Neural cell (in vitro differentiated cells): ENCODE data around the gene INSIG2. TPM values are rescaled to one million over a fixed set of nuclear protein-coding genes. Genes with fewer than 3 reads are reported as not detected.

Experiments used
- H2AFZ ChIP-seq: fragments of 200-600, 300-800 bp; sonication (generic), shearing (Covaris generic); 2 replicates; pipeline ENCODE4 v1.6.0; 2014; ENCODE audit warnings: low read depth, mild to moderate bottlenecking, antibody characterized with exemption, low read length, moderate library complexity
- H3F3A ChIP-seq: fragments of 200-600 bp; shearing (Covaris generic); 2 replicates; pipeline ENCODE4 v1.6.1; 2016; ENCODE audit warnings: mild to moderate bottlenecking, moderate library complexity, mixed read lengths, antibody characterized with exemption, low read length; ENCODE audit not compliant: insufficient read depth, poor library complexity, severe bottlenecking
- H3K27ac ChIP-seq: fragments of 200-600, 300-800 bp; sonication (generic), shearing (Covaris generic); 2 replicates; pipeline ENCODE4 v1.5.1; 2014; ENCODE audit warnings: mild to moderate bottlenecking, low read length, moderate library complexity
- H3K27me3 ChIP-seq: fragments of 300-800, 200-600 bp; sonication (generic), shearing (Covaris generic); 2 replicates; pipeline ENCODE4 v1.6.0; 2014; ENCODE audit warnings: mild to moderate bottlenecking, low read depth, low read length, moderate library complexity; ENCODE audit not compliant: insufficient read depth
- H3K36me3 ChIP-seq: fragments of 300-800, 200-600 bp; sonication (generic), shearing (Covaris generic); 2 replicates; pipeline ENCODE4 v1.5.1; 2014; ENCODE audit warnings: mild to moderate bottlenecking, antibody characterized with exemption, low read length, moderate library complexity; ENCODE audit not compliant: insufficient read depth
- H3K4me2 ChIP-seq: fragments of 300-800, 200-600 bp; sonication (generic), shearing (Covaris generic); 2 replicates; pipeline ENCODE4 v1.6.0; 2014; ENCODE audit warnings: mild to moderate bottlenecking, low read length
- H3K4me3 ChIP-seq: fragments of 300-800, 200-600 bp; sonication (generic), shearing (Covaris generic); 2 replicates; pipeline ENCODE4 v1.5.1; 2014; ENCODE audit warnings: mild to moderate bottlenecking, low read length, moderate library complexity
- H3K79me2 ChIP-seq: fragments of 200-600 bp; shearing (Covaris generic); replicated peaks from 2 replicates; pipeline ENCODE4 v1.6.0; 2014; ENCODE audit warnings: mild to moderate bottlenecking, low read length, moderate library complexity; ENCODE audit not compliant: insufficient read depth
- H3K9ac ChIP-seq: fragments of 300-800, 200-600 bp; sonication (generic), shearing (Covaris generic); 2 replicates; pipeline ENCODE4 v1.6.1; 2016; ENCODE audit warnings: mild to moderate bottlenecking, low read length, mixed read lengths
- H3K9me2 ChIP-seq: fragments of 200-600 bp; shearing (Covaris generic); 2 replicates; pipeline ENCODE4 v1.6.1; 2016; ENCODE audit warnings: mild to moderate bottlenecking, low read length, mixed read lengths; ENCODE audit not compliant: insufficient read depth
- H3K9me3 ChIP-seq: fragments of 200-600, 300-800 bp; sonication (generic), shearing (Covaris generic); 2 replicates; pipeline ENCODE4 v1.6.1; 2016; ENCODE audit warnings: mild to moderate bottlenecking, mixed run types, low read length, moderate library complexity, mixed read lengths
- H4K20me1 ChIP-seq: fragments of 200-600 bp; shearing (Covaris generic); 2 replicates; pipeline ENCODE4 v1.6.1; 2016; ENCODE audit warnings: mild to moderate bottlenecking, mixed run types; ENCODE audit not compliant: insufficient read depth
- EP300 ChIP-seq: fragments of 450-650 bp; conservative IDR thresholded peaks from 2 replicates; pipeline ENCODE4 v1.6.1; 2014; ENCODE audit warnings: antibody characterized with exemption, mild to moderate bottlenecking, moderate library complexity; ENCODE audit not compliant: poor library complexity, severe bottlenecking
- EZH2 ChIP-seq: fragments of 200-600, 300-800 bp; shearing (Covaris generic), sonication (generic); IDR thresholded peaks from 2 replicates; pipeline ENCODE4 v1.6.1; 2014; ENCODE audit warnings: antibody characterized with exemption, low read length, borderline replicate concordance, mild to moderate bottlenecking; ENCODE audit not compliant: insufficient read depth, poor library complexity, severe bottlenecking
- MXI1 ChIP-seq: fragments of 450-650 bp; conservative IDR thresholded peaks from 2 replicates; pipeline ENCODE4 v1.6.1; 2014; ENCODE audit warnings: antibody characterized with exemption, mild to moderate bottlenecking; ENCODE audit not compliant: poor library complexity, severe bottlenecking
- POLR2AphosphoS5 ChIP-seq: IDR thresholded peaks from 2 replicates; pipeline ENCODE4 v1.6.1; 2012
- RAD21 ChIP-seq: fragments of 450-650 bp; conservative IDR thresholded peaks from 2 replicates; pipeline ENCODE4 v1.6.1; 2014; ENCODE audit warnings: antibody characterized with exemption, mild to moderate bottlenecking, moderate library complexity
- SMC3 ChIP-seq: fragments of 450-650 bp; conservative IDR thresholded peaks from 2 replicates; pipeline ENCODE4 v1.6.1; 2014; ENCODE audit warnings: antibody characterized with exemption, mild to moderate bottlenecking, moderate library complexity; ENCODE audit not compliant: poor library complexity
- TAF1 ChIP-seq: IDR thresholded peaks from 2 replicates; pipeline ENCODE4 v1.6.1; 2012; ENCODE audit warnings: low read depth
- polyA plus RNA-seq: library from polyadenylated mRNA; depleted of rRNA; stranded (reverse); fragments of >200 nt; gene quantifications from 2 replicates; pipeline ENCODE4 v1.2.3, GENCODE V29; 2014
- TF ChIP-seq, protein P1 (sequence below): fragments of 450-650 bp; IDR thresholded peaks from 2 replicates; pipeline ENCODE4 v1.5.1; 2014; ENCODE audit warnings: antibody characterized with exemption, mild to moderate bottlenecking, moderate library complexity; ENCODE audit not compliant: poor library complexity, severe bottlenecking
- TF ChIP-seq, protein P2 (sequence below): IDR thresholded peaks from 2 replicates; pipeline ENCODE4 v1.6.1; 2012; ENCODE audit warnings: borderline replicate concordance

Gene INSIG2
- polyA plus RNA-seq, 1 donor from 2014 or later = 30.3 TPM

DNA sequence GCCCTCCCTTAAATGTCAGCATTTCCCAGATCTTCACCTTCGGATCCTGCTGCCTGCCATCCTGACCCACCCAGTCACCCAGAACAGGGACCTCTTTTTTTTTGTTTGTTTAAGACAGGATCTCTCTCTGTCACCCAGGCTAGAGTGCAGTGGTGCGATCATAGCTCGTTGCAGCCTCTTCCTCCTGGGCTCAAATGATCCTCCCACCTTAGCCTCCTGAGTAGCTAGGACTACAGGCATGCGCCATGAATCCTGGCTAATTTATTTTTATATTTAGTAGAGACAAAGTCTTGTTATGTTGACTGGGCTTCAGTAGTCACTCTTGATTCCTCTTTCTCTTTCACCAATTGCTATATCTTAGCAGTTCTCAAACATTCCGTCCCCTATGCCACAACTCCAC, 39.0 kb downstream of the INSIG2 start:
- no peaks in the 10 kb centered on the region for H4K20me1 ChIP-seq
- H3K4me2 ChIP-seq = no peak overlapping the region
- no peaks in the 10 kb centered on the region for H3K9me2 ChIP-seq
- TF ChIP-seq TAF1 = no peak
- no peak for TF ChIP-seq EP300
- TF ChIP-seq MXI1 = no peak
- no peak for TF ChIP-seq POLR2AphosphoS5
- TF ChIP-seq, protein P1, sequence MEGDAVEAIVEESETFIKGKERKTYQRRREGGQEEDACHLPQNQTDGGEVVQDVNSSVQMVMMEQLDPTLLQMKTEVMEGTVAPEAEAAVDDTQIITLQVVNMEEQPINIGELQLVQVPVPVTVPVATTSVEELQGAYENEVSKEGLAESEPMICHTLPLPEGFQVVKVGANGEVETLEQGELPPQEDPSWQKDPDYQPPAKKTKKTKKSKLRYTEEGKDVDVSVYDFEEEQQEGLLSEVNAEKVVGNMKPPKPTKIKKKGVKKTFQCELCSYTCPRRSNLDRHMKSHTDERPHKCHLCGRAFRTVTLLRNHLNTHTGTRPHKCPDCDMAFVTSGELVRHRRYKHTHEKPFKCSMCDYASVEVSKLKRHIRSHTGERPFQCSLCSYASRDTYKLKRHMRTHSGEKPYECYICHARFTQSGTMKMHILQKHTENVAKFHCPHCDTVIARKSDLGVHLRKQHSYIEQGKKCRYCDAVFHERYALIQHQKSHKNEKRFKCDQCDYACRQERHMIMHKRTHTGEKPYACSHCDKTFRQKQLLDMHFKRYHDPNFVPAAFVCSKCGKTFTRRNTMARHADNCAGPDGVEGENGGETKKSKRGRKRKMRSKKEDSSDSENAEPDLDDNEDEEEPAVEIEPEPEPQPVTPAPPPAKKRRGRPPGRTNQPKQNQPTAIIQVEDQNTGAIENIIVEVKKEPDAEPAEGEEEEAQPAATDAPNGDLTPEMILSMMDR = no peak
- no peak for TF ChIP-seq RAD21
- no peak for TF ChIP-seq EZH2
- TF ChIP-seq, protein P2, sequence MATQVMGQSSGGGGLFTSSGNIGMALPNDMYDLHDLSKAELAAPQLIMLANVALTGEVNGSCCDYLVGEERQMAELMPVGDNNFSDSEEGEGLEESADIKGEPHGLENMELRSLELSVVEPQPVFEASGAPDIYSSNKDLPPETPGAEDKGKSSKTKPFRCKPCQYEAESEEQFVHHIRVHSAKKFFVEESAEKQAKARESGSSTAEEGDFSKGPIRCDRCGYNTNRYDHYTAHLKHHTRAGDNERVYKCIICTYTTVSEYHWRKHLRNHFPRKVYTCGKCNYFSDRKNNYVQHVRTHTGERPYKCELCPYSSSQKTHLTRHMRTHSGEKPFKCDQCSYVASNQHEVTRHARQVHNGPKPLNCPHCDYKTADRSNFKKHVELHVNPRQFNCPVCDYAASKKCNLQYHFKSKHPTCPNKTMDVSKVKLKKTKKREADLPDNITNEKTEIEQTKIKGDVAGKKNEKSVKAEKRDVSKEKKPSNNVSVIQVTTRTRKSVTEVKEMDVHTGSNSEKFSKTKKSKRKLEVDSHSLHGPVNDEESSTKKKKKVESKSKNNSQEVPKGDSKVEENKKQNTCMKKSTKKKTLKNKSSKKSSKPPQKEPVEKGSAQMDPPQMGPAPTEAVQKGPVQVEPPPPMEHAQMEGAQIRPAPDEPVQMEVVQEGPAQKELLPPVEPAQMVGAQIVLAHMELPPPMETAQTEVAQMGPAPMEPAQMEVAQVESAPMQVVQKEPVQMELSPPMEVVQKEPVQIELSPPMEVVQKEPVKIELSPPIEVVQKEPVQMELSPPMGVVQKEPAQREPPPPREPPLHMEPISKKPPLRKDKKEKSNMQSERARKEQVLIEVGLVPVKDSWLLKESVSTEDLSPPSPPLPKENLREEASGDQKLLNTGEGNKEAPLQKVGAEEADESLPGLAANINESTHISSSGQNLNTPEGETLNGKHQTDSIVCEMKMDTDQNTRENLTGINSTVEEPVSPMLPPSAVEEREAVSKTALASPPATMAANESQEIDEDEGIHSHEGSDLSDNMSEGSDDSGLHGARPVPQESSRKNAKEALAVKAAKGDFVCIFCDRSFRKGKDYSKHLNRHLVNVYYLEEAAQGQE = no peak
- TF ChIP-seq SMC3 = no peak
- H3K4me3 ChIP-seq = no peak overlapping the region
- no peaks in the 10 kb centered on the region for H3K79me2 ChIP-seq
- H3K36me3 ChIP-seq = no peaks in the 10 kb centered on the region
- no peak overlapping the region for H2AFZ ChIP-seq
- no peaks in the 10 kb centered on the region for H3K9me3 ChIP-seq
- H3K9ac ChIP-seq = no peak overlapping the region
- H3F3A ChIP-seq = no peaks in the 10 kb centered on the region
- no peaks in the 10 kb centered on the region for H3K27me3 ChIP-seq
- no peak overlapping the region for H3K27ac ChIP-seq

DNA sequence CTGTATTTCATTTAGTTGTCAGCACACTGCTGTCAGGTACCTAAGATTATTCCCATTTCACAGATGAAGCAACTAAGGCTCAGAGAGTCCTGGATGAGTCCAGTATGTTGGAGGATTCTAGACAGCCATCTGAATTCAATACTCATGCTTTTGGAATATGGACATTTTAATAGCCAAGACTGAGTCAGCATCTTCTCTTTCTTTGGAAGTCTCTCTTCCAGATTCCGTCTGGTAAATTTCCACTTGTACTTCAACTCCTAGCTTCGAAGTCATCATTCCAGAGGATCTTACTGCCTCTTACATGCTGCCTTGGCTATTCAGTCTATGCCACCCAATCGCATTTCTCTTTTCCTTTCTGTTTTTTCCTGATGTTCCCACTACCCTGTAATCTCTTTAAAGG, 40.6 kb downstream of the INSIG2 start:
- Histone ChIP-seq H3F3A (no peaks in the 10 kb centered on the region), H3K9me3 (no peaks in the 10 kb centered on the region)

More for the DNA sequence above, 40.6 kb downstream of the INSIG2 start:
- Histone ChIP-seq H3K9ac (no peak overlapping the region), H2AFZ (no peak overlapping the region), H3K27me3 (no peaks in the 10 kb centered on the region), H4K20me1 (no peaks in the 10 kb centered on the region), H3K79me2 (no peaks in the 10 kb centered on the region), H3K9me2 (no peaks in the 10 kb centered on the region), H3K27ac (no peak overlapping the region), H3K36me3 (no peaks in the 10 kb centered on the region), H3K4me2 (no peak overlapping the region), H3K4me3 (no peak overlapping the region)
- TF ChIP-seq POLR2AphosphoS5 = no peak
- no peak for TF ChIP-seq MXI1
- no peak for TF ChIP-seq RAD21
- TF ChIP-seq, protein P2 = no peak
- TF ChIP-seq EP300 = no peak
- TF ChIP-seq, protein P1 = no peak
- TF ChIP-seq SMC3 = no peak
- no peak for TF ChIP-seq TAF1
- TF ChIP-seq EZH2 = no peak
